ENCODE results near the gene MACROD2.

Gene MACROD2

GRCh38 chr20:15827628-15828027 is 1832.3 kb downstream of the MACROD2 start:
- H3K4me3 ChIP-seq (ENCODE audit: control insufficient read depth, low read depth, low read length) = no peak overlapping the region
- TF ChIP-seq, protein P1, sequence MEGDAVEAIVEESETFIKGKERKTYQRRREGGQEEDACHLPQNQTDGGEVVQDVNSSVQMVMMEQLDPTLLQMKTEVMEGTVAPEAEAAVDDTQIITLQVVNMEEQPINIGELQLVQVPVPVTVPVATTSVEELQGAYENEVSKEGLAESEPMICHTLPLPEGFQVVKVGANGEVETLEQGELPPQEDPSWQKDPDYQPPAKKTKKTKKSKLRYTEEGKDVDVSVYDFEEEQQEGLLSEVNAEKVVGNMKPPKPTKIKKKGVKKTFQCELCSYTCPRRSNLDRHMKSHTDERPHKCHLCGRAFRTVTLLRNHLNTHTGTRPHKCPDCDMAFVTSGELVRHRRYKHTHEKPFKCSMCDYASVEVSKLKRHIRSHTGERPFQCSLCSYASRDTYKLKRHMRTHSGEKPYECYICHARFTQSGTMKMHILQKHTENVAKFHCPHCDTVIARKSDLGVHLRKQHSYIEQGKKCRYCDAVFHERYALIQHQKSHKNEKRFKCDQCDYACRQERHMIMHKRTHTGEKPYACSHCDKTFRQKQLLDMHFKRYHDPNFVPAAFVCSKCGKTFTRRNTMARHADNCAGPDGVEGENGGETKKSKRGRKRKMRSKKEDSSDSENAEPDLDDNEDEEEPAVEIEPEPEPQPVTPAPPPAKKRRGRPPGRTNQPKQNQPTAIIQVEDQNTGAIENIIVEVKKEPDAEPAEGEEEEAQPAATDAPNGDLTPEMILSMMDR (conservative IDR thresholded peaks at IDR 0.05; ENCODE audit: control insufficient read depth, insufficient read depth, low read depth, low read length) = no peak
- DNase-seq (ENCODE audit: low read depth) = no peak

GRCh38 chr20:15831201-15831600 is 1835.9 kb downstream of the MACROD2 start:
- no peak for DNase-seq (ENCODE audit: low read depth)
- no peak overlapping the region for H3K4me3 ChIP-seq (ENCODE audit: control insufficient read depth, low read depth, low read length)
- TF ChIP-seq, protein P1 (conservative IDR thresholded peaks at IDR 0.05; ENCODE audit: control insufficient read depth, insufficient read depth, low read depth, low read length) = no peak

DNA sequence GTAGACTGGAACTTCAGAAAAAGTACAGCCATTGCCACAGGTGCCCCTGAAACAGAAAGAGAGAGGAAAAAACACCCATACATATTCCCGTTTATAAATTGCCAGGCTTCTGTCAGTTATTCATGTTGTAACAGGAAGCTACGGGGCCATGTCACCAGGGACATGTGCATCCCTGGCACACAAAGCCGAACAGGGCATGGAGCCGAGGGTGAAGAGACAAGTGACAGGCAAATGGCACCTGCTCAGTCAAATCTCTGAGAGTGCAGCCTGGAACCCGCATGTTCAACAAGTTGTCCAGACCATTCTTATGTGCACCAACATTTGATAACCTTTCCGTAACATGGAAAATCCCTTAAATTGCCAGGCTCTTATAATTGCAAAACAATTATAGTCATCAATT is 1837.2 kb downstream of the MACROD2 start:
- DNase-seq (ENCODE audit: low read depth) = no peak
- H3K4me3 ChIP-seq (ENCODE audit: control insufficient read depth, low read depth, low read length) = no peak overlapping the region
- TF ChIP-seq, protein P1 (conservative IDR thresholded peaks at IDR 0.05; ENCODE audit: control insufficient read depth, insufficient read depth, low read depth, low read length) = no peak

GRCh38 chr20:15834857-15835256 is 1839.5 kb downstream of the MACROD2 start:
- no peak overlapping the region for H3K4me3 ChIP-seq (ENCODE audit: control insufficient read depth, low read depth, low read length)
- no peak for DNase-seq (ENCODE audit: low read depth)
- TF ChIP-seq, protein P1 (conservative IDR thresholded peaks at IDR 0.05; ENCODE audit: control insufficient read depth, insufficient read depth, low read depth, low read length) = no peak

DNA sequence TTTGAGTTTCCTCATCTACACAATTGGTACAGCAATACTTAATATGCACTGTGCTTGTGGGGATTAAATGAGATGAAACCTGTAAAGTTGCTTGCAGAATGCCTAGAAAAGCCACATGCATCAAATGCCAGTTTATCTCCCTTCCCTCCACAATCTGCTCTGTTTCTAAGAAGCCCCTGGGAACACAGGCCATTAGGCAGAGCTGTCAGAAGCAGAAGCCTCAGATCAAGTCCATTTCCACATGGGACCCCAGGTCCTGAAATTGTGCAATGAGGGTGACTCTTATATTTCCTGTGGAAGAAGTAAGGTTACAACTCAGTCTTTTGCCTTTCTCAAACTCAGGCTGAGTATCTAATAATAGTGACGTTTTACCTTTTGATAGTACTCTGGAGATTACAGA is 1840.5 kb downstream of the MACROD2 start:
- no peak overlapping the region for H3K4me3 ChIP-seq (ENCODE audit: control insufficient read depth, low read depth, low read length)
- TF ChIP-seq, protein P1 (conservative IDR thresholded peaks at IDR 0.05; ENCODE audit: control insufficient read depth, insufficient read depth, low read depth, low read length) = no peak
- no peak for DNase-seq (ENCODE audit: low read depth)

DNA sequence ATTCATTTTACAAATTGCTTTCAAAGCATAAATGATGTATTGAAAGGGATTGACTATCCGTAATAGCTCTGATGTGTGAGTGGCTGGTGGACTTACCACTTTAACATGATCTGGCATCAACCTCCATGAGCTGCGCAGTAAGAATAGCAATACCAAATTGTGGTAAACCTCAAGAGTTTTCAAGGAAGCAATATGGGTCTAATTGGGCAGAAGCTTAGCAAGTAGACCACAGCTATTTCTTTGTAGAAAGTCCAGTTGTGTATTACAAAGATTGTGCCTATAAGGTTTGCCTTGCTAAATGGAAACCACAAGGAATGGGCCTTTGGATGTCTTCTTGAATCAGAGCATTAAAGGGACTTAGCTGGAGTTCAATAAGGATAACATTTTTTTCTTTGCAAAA is 1841.3 kb downstream of the MACROD2 start:
- DNase-seq (ENCODE audit: low read depth) = no peak
- no peak overlapping the region for H3K4me3 ChIP-seq (ENCODE audit: control insufficient read depth, low read depth, low read length)
- TF ChIP-seq, protein P1 (conservative IDR thresholded peaks at IDR 0.05; ENCODE audit: control insufficient read depth, insufficient read depth, low read depth, low read length) = no peak

GRCh38 chr20:15837563-15837962 is 1842.2 kb downstream of the MACROD2 start:
- no peak overlapping the region for H3K4me3 ChIP-seq (ENCODE audit: control insufficient read depth, low read depth, low read length)
- DNase-seq (ENCODE audit: low read depth) = no peak
- TF ChIP-seq, protein P1 (conservative IDR thresholded peaks at IDR 0.05; ENCODE audit: control insufficient read depth, insufficient read depth, low read depth, low read length) = no peak
